Rectal smooth muscle tissue (tissue), 1 donor: ENCODE results near the gene CFAP53.

Source experiments
- H3K27ac ChIP-seq: one replicate; pipeline ENCODE4 v1.7.0; 2013; ENCODE audit warnings: low read depth, low read length, inconsistent platforms
- H3K27me3 ChIP-seq: one replicate; pipeline ENCODE4 v1.7.0; 2013; ENCODE audit warnings: low read length; ENCODE audit not compliant: control insufficient read depth, insufficient read depth
- H3K36me3 ChIP-seq: one replicate; pipeline ENCODE4 v1.7.0; 2013; ENCODE audit warnings: low read length; ENCODE audit not compliant: control insufficient read depth, insufficient read depth
- H3K4me1 ChIP-seq: one replicate; pipeline ENCODE4 v1.7.0; 2013; ENCODE audit warnings: low read length; ENCODE audit not compliant: control insufficient read depth, insufficient read depth
- H3K4me3 ChIP-seq: one replicate; pipeline ENCODE4 v1.7.0; 2013; ENCODE audit warnings: low read length
- H3K9ac ChIP-seq: one replicate; pipeline ENCODE4 v1.7.0; 2013; ENCODE audit warnings: low read length

The CFAP53 gene

GRCh38 chr18:50285071-50285470 lies 18.8 kb upstream of the CFAP53 start:
- peaks cover 10% of the 10 kb centered on the region for H3K4me1 ChIP-seq
- no peaks in the 10 kb centered on the region for H3K27me3 ChIP-seq
- H3K4me3 ChIP-seq, result no peak overlapping the region
- no peak overlapping the region for H3K9ac ChIP-seq
- H3K36me3 ChIP-seq, result peaks cover 15% of the 10 kb centered on the region
- no peak overlapping the region for H3K27ac ChIP-seq

- Histone ChIP-seq H3K27ac (no peak overlapping the region), H3K4me3 (no peak overlapping the region), H3K9ac (no peak overlapping the region), H3K36me3 (peaks cover 15% of the 10 kb centered on the region), H3K27me3 (no peaks in the 10 kb centered on the region), H3K4me1 (peaks cover 12% of the 10 kb centered on the region)
These were observed 18.1 kb upstream of the CFAP53 start for GRCh38 chr18:50284255-50284885.

- H3K9ac ChIP-seq, result no peak overlapping the region
- H3K4me1 ChIP-seq, result peaks cover 12% of the 10 kb centered on the region
- no peak overlapping the region for H3K27ac ChIP-seq
- no peak overlapping the region for H3K4me3 ChIP-seq
- peaks cover 18% of the 10 kb centered on the region for H3K36me3 ChIP-seq
- no peaks in the 10 kb centered on the region for H3K27me3 ChIP-seq
These were observed 17.3 kb upstream of the CFAP53 start for GRCh38 chr18:50283469-50284209.

GRCh38 chr18:50282521-50283335 lies 16.4 kb upstream of the CFAP53 start:
- Histone ChIP-seq H3K4me3 (no peak overlapping the region), H3K27ac (no peak overlapping the region), H3K36me3 (peaks cover 18% of the 10 kb centered on the region), H3K4me1 (peaks cover 12% of the 10 kb centered on the region), H3K9ac (no peak overlapping the region), H3K27me3 (no peaks in the 10 kb centered on the region)

- peaks cover 18% of the 10 kb centered on the region for H3K36me3 ChIP-seq
- peak overlapping the region; percentile 99 for H3K4me3 ChIP-seq
- H3K27ac ChIP-seq, result peak overlapping the region; percentile 90
- peaks cover 12% of the 10 kb centered on the region for H3K4me1 ChIP-seq
- H3K9ac ChIP-seq, result peak overlapping the region; percentile 13
- no peaks in the 10 kb centered on the region for H3K27me3 ChIP-seq
These were observed 15.8 kb upstream of the CFAP53 start for GRCh38 chr18:50281972-50282520.

- Histone ChIP-seq H3K27me3 (no peaks in the 10 kb centered on the region), H3K9ac (peak within 1 kb of the TSS; percentile 99), H3K36me3 (peaks cover 25% of the 10 kb centered on the region), H3K4me1 (peaks cover 12% of the 10 kb centered on the region), H3K4me3 (peak within 1 kb of the TSS; percentile 99), H3K27ac (peak within 1 kb of the TSS; percentile 90)
These were observed 15.1 kb upstream of the CFAP53 start, which contains the start of gene MBD1 for GRCh38 chr18:50281295-50281971. TSS of gene MBD1 (minus strand) at chr18:50281523. CDS start at chr18:50279992, 1,531 bp downstream.

- Histone ChIP-seq H3K4me3 (peak overlapping the region; percentile 99), H3K27ac (peak overlapping the region; percentile 85), H3K27me3 (no peaks in the 10 kb centered on the region), H3K36me3 (peaks cover 31% of the 10 kb centered on the region), H3K4me1 (peaks cover 12% of the 10 kb centered on the region), H3K9ac (peak overlapping the region; percentile 99)
These were observed 14.5 kb upstream of the CFAP53 start for GRCh38 chr18:50280707-50281294.

GRCh38 chr18:50279752-50280151 lies 13.5 kb upstream of the CFAP53 start:
- peaks cover 40% of the 10 kb centered on the region for H3K36me3 ChIP-seq

GRCh38 chr18:50277942-50278341 lies 11.6 kb upstream of the CFAP53 start:
- Histone ChIP-seq H3K36me3 (peaks cover 43% of the 10 kb centered on the region), H3K27me3 (no peaks in the 10 kb centered on the region)

More at GRCh38 chr18:50279752-50280151, 13.5 kb upstream of the CFAP53 start:
- no peak overlapping the region for H3K9ac ChIP-seq
- H3K4me3 ChIP-seq, result peak overlapping the region; percentile 99
- peaks cover 12% of the 10 kb centered on the region for H3K4me1 ChIP-seq
- H3K27ac ChIP-seq, result no peak overlapping the region
- H3K27me3 ChIP-seq, result no peaks in the 10 kb centered on the region

GRCh38 chr18:50276452-50276851 lies 10.2 kb upstream of the CFAP53 start:
- H3K36me3 ChIP-seq, result peaks cover 53% of the 10 kb centered on the region
- no peak overlapping the region for H3K4me3 ChIP-seq
- no peaks in the 10 kb centered on the region for H3K27me3 ChIP-seq

More at GRCh38 chr18:50277942-50278341, 11.6 kb upstream of the CFAP53 start:
- Histone ChIP-seq H3K27ac (no peak overlapping the region), H3K4me1 (peaks cover 12% of the 10 kb centered on the region), H3K4me3 (no peak overlapping the region), H3K9ac (no peak overlapping the region)

GRCh38 chr18:50275503-50276036 lies 9.3 kb upstream of the CFAP53 start:
- no peak overlapping the region for H3K9ac ChIP-seq
- no peak overlapping the region for H3K27ac ChIP-seq
- no peak overlapping the region for H3K4me3 ChIP-seq
- H3K27me3 ChIP-seq, result no peaks in the 10 kb centered on the region
- H3K36me3 ChIP-seq, result peaks cover 56% of the 10 kb centered on the region
- H3K4me1 ChIP-seq, result peaks cover 8% of the 10 kb centered on the region

More at GRCh38 chr18:50276452-50276851, 10.2 kb upstream of the CFAP53 start:
- Histone ChIP-seq H3K9ac (no peak overlapping the region), H3K27ac (no peak overlapping the region), H3K4me1 (peaks cover 10% of the 10 kb centered on the region)
